HK-2 (cell line): ENCODE results near the gene UQCC2.

ENCODE experiments used
- DNase-seq: peaks from one replicate; pipeline ENCODE4 v3.0.0-alpha.2; 2018; ENCODE audit not compliant: unreplicated experiment

UQCC2 gene

DNA sequence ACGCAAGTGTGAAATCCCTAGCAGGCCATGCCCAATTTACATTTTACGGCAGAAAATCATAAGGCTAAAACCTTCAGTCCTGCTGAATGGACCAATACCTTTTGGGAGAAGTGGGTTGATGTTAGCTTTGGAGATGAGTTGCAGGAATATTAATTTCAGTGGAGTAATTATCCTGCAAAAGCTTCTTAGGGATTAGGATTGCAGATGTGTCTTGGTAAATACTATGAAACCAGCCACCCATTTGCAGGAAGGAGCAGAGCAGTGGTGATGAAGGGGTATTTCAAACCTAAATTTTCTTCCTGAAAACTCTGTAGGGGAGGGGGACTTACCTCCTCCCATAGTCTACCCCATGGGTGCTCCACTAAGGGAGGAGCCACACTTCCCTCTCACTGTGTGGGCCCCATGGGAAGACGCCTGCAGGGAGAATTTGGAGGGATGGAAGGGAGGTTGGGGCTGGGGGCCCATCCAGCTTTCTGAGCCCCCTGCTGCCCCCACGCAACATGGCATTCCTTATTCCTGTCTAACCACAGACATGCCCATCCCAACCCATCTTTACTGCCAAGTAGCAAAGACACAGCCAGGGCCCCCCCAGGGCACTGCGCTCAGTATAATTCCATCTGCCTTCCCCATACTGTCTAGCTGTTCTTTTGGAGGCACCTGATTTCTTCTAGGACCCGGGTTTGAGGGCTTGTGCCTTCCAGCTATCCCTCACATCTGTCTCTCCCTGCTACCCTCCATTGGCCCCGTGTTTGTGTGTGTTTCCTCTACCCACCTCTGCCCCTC lies 14.6 kb upstream of the UQCC2 start:
- DNase-seq, result no peak

DNA sequence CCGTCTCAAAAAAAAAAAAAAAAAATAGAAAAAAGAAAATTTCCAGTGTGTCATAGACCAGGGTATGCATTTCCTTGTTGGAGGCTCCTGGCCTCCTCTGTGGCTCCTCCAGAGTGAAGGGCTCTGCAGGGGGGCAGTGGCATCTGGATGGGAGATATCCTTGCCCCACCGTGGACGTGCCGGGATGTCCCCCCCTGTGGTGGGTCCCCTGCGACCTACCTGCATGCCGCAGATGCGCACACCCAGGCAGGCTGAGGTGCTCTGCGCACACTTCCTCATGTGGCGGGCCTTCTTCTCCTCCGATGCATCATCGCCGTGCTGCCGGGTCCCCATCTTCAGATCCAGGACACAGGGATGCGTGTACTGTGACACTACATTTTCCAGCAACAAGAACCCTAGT lies 13.7 kb upstream of the UQCC2 start:
- DNase-seq, result no peak

GRCh38 chr6:33724102-33725023 lies 12.9 kb upstream of the UQCC2 start:
- DNase-seq, result no peak

DNA sequence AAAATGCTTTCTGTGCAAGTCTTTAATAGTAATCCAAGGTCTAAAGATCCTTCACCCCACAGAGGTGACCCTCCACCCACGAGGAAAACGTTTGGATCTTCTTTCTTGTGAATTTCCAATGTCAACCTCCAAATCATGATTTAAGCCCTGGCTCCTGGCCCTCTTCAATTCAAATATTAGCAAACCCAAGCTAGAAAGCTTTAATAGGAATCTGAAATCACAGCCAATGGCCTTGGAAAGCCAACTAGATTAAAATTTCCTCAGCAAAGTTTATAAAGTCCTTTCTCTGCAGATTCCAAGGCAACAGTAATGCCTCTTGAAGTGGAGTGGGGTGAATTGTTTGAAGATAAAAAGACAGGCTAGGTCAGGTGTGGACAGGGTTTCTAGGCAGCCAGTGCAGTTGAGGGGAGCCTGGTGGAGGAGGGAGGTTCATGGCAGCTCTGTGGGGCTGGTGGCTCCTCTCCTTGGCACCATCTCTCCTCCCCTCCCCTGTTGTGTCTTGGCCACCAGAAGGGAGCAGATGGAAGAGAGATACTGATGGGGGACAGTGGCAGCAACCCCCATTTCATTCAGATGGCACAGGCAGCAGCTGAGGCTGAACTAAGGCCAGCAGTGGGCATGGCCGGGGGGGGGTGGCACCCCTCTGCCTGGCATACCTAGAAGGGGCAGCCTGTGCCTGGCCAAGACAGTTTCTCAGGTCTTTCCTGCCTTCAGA lies 12.0 kb upstream of the UQCC2 start:
- DNase-seq, result no peak

DNA sequence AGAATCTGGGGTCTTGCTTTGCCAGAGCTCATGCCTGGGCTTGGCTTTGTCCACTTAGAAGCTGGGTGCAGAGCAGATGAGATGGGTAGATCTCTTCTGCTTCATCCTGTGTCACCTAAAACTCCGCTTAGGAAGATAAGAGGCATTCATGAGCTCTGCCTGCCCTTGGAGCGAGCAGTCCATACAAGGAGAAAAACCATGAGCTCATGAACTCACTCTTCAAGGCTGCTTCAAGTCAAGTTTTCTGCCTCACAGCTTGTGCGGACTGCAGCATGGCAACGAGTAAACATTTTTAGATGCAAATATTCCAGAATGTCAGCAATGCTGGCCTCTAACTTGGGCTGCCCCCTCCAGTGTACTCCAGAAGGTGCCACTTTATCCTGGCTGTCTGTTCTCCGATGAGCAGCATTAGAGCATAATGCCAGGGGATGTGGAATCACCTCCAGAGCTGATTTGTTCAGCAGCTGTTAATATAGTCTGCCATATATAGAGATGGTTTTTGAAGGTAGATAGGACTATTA lies 10.7 kb upstream of the UQCC2 start:
- no peak for DNase-seq

DNA sequence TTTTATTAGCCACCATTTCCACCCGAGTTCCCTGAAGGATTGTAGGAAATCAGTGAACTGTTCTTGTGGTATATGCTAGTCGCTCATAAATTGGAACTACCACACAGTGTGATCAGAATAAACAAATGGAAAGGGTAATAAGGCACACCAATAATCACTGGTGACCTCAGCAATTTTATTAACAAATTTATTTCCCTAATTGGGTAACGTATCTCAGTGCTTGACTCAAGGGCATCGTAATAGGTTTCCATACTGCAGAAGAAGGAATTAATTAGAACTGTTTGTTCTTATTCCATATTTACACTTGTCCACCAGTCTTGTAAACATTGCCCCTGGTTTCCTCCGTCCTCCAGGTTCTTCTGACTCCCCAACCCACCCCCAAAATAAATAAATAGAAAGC lies 10.0 kb upstream of the UQCC2 start:
- no peak for DNase-seq

- DNase-seq, result no peak
These were observed 9.5 kb upstream of the UQCC2 start for GRCh38 chr6:33720998-33721397.

DNA sequence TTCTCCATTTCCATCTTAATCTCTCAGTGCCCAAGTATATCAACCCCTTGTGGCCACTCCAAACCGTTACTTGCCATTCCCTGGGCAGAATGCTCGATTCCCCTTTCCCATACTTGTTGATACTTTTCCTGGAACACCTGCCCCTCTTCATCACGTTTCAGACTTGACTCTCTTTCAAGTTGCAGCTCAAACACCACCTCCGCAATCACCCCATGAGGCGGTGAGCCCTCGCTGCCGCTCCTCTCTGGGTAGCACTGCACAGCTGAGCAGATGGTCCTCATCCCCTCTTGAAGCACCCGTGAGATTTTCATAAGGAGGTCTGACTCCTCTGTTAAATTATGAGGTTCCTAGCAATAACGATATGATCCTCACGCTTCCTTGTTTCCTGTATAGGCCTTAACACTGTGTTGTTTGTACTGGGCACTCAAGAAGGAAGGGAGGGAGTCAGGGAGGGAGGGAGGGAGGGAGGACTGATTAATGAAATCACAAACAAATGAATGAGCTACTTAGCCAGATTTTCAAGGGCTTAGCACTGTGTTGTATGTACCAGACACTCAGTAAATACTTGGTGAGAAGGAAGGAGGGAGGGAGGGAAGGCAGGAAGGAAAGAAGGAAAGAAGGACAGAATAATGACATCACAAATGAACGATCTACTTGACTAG lies 8.0 kb upstream of the UQCC2 start:
- DNase-seq, result no peak

DNA sequence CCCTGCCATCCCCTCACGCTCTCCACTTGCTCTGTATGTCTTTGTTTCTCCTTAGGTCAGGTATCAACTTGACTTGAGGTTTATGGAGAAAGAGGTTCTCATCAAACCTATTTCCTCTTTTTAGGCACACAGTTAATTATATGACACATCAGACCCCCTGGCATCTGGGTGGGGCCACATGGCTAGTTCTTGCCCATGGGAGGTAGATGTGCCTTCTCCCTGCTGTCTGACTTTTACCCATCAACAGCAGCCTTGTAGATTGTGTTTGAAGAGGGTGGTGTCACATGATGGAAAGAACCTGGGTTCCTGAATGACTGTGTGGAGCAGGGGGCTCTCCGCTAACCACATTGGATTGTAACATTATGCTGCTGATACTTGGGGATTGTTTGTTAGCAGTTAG lies 7.2 kb upstream of the UQCC2 start:
- no peak for DNase-seq

- DNase-seq, result no peak
These were observed 6.5 kb upstream of the UQCC2 start for GRCh38 chr6:33717934-33718455.

GRCh38 chr6:33716890-33717632 lies 5.6 kb upstream of the UQCC2 start:
- no peak for DNase-seq

GRCh38 chr6:33716379-33716778 lies 4.9 kb upstream of the UQCC2 start:
- no peak for DNase-seq

- DNase-seq, result no peak
These were observed 3.0 kb upstream of the UQCC2 start for GRCh38 chr6:33714385-33715040.

DNA sequence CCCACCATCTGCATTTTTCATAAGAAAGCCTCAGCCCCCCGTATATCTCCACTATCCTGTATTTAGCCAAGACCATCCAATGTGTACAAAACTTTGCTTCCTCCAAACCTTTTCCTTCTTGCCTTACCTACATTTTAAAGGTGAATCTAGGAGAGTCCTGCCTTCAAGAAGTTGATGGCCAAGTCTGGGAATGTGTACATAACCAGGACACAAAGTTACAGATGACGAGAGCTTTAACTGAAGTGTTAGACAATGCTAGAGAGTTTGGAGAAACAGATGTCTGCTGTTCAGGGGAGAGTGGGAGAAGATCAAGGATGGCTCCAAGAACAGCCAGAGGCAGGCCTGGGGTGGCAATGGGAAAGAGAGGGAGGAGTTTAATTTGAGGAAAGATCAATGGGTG lies 2.3 kb upstream of the UQCC2 start:
- no peak for DNase-seq

GRCh38 chr6:33712914-33713313 lies 1.4 kb upstream of the UQCC2 start:
- DNase-seq, result no peak

DNA sequence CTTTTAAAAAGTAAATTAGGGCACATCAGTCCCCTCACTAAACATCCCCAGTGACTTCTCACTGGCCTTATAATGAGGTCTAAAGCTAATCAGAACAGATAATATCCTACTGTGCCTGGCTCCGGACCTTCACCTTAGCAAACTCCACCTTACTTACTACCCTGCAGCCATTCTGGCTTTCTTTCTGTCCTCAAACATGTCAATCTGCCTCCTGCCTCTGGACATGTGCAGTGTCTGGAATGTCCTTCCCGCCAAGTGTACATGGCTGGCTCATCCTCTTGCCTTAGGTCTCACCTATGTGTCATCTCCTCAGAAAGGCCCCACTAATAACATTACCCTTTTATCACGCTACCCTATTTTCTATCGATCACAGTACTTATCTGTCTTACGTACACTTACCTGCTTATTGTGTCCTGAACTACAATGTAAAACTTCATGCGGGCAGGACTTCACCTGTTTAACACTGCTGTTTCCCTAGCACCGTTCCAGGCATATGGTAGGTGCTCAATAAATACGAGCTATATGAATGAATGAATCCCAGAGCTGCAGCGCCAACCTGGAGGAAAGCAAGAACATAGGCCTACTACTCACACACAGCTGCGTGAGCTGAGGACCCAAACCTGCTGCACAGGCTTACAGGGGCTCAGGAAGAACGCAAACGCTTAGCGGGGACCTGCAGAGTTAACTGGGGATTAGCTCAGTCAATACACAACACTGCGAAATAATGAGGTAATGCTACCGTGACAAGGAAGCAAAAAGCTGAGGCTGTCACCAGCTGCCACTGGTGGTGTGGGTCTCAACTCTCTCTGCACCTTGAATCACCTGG lies 991 bp downstream of the UQCC2 start:
- no peak for DNase-seq

GRCh38 chr6:33709605-33710295 lies 1.8 kb downstream of the UQCC2 start:
- no peak for DNase-seq

DNA sequence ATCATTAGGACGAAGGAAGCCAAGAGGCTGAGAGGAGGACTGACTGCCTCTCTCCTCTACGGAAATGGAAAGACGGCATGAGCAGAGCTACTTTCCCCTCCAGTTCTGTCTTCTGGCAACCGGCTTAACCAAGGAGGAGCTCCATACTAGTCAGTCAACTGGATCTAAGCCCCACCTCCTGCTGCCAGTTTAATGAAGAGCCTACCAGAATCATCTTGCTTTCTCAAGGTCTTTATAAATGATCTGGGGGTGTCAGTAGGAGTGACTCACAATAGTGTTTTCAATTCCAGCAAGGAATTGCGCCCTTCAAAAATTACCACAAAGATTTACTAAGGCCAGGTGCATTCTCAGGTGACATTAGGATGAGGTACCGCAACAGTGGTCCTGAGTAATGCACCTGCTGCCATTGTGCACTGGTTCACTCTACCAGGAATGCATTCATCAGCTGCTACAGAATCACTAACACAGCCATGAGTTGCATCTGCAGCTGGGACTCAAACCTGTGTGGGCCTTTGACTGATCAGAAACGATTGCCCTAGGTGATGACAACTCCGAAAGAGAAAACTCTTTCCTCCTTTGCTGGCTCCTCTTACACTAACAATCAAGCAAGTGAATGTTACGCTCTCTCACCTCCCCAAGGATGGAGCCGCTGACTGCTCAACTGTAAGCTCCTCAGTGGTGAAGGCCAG lies 2.8 kb downstream of the UQCC2 start:
- no peak for DNase-seq
